Fibroblast of skin of back (primary cell): ENCODE data around the gene PPM1A.
A peak's percentile ranks its signal among the peaks of the same experiment; 100 is the strongest.
"Not testable (repeated sequence)": the region's sequence is repeated elsewhere in the genome, so short reads cannot be mapped to it uniquely, and the experiment has no call there.

Source experiments
- DNase-seq: peaks from one replicate; pipeline ENCODE4 v3.0.0-alpha.2; 2013

Gene PPM1A

DNA sequence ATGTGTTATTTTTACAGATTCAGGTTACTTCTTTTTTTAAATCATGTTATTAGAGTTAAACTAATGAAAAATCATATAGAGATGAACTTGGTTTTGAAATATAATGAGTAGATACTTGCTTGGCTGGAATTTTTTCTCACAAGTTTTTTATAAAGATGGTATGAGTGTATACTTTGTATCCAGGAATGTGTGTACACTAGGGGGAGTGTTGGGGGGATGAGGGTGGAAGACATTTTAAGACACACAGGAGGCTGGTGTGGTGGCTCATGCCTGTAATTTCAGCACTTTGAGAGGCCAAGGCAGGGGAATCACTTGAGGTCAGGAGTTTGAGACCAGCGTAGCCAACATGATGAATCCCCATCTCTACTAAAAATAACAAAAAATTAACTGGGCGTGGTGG is 23.2 kb downstream of the PPM1A start:
- no peak for DNase-seq

GRCh38 chr14:60273956-60274355 is 24.9 kb downstream of the PPM1A start:
- no peak for DNase-seq

DNA sequence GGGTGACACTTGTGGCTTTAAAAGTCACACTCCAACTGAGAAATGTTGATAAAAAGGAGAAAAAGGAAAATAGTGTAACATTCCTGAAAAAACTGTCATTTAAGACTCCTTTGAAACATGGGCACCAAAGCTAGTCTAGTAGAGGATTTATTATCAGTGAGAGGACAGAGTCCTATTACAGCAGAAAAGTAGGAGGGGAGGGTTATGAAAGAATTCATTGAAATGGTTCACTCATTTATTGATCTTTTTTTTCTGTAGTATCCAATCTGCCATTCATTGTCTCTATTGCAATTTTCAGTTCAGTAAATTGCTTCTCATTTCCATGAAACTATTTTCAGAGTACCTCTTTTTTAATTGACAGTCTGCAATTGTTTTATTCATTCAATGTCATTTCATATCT is 25.4 kb downstream of the PPM1A start:
- DNase-seq: peak; percentile 2

- no peak for DNase-seq
Measured at GRCh38 chr14:60275932-60276331, 26.9 kb downstream of the PPM1A start.

DNA sequence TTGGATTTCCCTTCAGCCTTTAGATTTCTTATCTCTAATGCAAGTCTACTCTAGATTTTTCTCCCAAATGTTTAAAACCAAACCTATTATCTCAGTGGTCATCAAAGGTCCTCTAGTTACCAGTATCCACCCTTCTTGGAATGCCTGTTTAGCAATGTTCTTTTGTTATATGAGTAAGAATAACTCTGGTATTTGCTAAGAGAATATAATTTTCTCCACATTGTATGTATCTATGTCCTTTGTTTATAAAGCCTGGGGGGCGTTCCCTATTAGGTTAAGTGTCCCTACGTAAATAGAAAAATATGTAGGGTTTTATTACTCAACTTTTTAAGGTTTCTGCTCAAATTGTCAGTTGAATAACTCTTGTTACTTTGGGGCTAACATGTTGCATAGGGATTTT is 27.3 kb downstream of the PPM1A start:
- DNase-seq: peak; percentile 11

DNA sequence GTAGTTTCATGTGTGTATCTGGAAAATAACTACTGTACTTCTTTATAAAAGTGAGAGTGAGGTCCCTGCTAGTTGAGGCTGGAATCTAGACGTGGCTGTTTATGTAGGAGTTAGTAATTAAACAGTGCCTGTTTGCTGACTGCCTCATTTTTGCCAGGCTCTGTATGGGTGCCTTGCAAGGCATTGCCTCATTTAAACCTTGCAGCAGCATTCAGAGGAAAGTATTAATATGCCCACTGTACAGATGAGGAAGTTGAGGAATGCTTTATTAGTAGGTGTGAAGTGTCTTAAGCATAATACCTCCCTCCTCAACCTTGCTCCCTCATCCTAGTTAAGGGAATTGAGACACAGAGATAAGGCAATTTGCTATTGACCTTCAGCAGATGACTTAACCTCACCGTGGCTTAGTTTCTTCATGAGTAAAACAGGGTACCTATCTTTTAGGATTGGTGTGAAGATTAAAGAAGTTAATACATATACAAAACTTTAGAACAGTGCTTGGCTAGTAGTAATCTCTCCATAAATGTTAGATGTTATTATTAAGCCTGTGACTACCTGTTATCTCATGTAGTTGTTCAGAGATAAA is 28.7 kb downstream of the PPM1A start:
- no peak for DNase-seq

DNA sequence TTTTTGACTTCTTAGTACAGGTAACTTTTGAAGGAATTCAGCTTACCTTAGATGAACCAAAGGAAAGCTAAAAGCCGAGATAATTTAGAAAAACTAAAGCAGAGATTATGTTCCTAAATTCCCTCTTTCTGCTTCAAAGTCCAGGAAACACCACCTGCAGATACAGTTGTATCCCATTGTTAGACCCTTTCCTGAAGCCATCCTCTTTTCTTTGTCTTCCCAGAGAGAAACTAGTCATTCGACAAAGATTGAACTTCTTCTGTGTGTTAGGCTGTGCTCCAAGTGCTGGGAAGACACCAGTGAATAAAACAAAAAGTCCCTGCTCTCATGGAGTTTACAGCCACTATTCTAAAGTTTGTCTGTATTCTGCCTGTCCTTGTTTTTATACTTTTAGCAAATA is 29.3 kb downstream of the PPM1A start:
- no peak for DNase-seq

DNA sequence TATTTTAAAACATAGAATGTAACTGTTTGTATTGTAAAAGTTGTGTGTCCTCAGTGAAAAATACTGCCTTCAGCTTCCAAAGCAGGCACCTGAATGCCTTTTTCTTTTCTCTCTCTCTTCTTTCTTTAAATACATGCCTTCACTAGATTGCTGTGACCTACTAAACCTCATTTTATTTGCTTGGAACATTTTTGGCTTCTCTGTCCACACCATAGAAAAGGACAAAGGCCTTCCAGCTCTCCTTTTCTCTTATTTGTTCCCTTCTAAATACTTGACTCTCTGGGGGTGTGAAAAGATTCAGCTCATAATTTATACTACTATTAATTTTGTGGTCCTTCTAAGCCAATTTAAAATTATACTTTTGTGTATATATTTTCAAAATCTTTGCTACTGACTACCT is 38.4 kb downstream of the PPM1A start:
- no peak for DNase-seq

- no peak for DNase-seq
Measured at GRCh38 chr14:60288279-60288678, 39.3 kb downstream of the PPM1A start.

GRCh38 chr14:60294411-60295069 is 45.5 kb downstream of the PPM1A start:
- peak; percentile 40 for DNase-seq

DNA sequence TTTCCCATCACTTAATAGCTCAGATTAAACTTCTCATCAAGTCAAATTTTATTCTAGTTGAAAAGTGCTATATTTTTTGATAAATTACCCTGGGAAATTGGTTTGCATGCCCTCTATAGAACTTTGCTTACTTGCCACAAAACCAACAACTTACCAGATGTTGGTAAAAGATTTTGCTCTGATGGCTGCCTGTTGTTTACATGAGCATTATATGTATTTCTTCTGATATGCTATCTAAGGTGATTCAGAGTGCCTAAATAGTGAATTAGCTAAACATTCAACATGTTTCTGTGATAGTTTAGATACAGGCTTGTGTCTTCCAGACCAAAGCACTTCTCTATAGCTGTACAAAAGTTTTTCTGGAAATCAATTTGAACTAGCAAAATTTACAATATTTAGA is 51.0 kb downstream of the PPM1A start:
- DNase-seq: no peak

- no peak for DNase-seq
Measured at GRCh38 chr14:60301685-60302084, 52.7 kb downstream of the PPM1A start.

DNA sequence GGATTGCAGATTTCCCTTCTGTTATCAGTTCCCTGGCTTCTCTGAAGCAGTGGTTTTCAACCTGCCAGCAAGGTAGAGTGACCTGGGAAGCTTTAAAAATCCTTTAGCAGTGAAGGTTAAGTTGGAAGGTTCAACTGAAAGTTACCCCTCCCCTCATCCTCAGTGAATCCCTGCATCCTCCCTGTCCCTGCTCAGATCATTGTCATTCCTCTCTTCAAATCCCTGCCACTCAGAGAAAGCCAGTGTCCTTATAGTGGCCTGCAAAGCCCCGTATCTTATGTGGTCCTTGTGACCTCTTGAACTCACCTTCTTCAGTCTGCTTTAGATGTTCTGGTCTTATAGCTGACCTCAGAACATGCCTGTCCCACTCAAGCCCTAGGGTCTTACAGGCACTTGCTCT is 53.6 kb downstream of the PPM1A start:
- no peak for DNase-seq

GRCh38 chr14:60303745-60304144 is 54.7 kb downstream of the PPM1A start:
- no peak for DNase-seq

- no peak for DNase-seq
Measured at GRCh38 chr14:60304509-60304908, 55.5 kb downstream of the PPM1A start.

- no peak for DNase-seq
Measured at GRCh38 chr14:60309867-60310552, 61.0 kb downstream of the PPM1A start.

DNA sequence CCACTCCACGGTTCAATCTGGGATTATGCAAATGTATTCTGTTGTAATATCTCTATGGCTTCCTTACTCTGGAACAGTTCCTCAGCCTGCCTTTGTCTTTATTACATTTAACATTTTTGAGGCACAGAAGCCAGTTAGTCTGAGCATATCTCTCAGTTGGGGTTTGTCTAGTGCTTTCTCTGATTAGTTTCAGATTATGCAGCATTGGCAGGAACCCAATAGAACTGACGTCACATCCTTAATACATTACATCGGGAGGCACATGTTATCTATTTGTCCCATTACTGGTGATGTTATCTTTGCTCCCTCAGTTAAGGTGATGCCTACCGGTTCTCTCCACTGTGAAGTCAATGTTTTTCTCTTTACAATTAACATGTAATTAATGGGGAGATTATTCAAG is 62.4 kb downstream of the PPM1A start:
- peak; percentile 50 for DNase-seq

GRCh38 chr14:60313093-60313492 is 64.1 kb downstream of the PPM1A start:
- DNase-seq: no peak

- no peak for DNase-seq
Measured at GRCh38 chr14:60315196-60315990, 66.4 kb downstream of the PPM1A start.

DNA sequence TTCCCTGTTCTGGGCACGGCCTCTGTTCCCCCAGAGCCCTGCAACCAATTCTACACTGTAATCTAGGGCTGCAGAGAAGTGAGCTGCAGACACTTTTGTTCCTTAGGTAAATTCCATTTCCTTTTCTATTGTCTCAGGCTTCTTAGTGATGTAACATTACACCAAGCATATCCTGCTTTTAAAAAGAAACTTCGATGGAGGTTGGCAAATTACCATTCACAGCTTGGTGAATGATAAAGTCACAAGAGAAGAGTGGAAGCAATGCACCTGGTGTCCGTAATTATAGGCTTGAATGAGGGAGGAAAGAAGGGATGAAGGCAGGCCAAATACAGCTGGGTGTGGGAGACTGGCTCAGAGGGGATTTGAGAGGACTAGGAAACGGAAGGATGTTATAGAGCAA is 68.6 kb downstream of the PPM1A start:
- DNase-seq: no peak

DNA sequence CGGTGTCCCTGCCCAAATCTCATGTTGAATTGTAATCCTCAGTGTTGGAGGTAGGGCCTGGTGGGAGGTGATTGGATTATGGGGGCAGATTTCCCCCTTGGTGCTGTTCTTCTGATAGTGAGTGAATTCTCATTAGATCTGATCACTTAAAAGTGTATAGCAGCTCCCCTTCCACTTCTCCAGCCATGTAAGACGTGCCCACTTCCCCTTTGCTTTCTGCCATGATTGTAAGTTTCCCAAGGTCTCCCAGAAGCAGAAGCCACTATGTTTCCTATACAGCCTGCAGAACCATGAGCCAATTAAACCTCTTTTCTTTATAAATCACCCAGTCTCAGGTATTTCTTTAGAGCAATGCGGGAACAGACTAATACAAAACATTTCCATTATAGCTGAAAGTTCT is 71.8 kb downstream of the PPM1A start:
- not testable (repeated sequence) for DNase-seq

- DNase-seq: no peak
Measured at GRCh38 chr14:60323199-60323896, 74.3 kb downstream of the PPM1A start.

DNA sequence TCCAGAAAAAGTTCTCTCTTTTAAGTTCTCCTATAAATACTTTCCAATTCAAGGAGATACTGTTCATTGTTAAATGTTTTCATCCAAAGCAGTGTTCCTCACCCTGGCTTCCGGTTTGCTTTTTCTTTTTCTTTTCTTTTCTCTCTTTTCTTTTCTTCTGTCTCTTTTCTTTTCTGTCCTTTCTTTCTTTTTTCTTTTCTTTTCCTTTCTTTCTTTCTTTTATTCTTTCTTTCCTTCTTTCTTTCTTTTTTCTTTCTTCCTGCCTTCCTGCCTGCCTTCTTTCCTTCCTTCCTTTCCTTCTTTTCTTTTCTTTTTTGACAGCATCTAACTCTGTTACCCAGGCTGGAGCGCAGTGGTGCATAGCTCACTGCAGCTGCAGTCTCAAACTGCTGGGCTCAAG is 75.8 kb downstream of the PPM1A start:
- no peak for DNase-seq
